ENCODE data around the gene CHMP2A.

DNA sequence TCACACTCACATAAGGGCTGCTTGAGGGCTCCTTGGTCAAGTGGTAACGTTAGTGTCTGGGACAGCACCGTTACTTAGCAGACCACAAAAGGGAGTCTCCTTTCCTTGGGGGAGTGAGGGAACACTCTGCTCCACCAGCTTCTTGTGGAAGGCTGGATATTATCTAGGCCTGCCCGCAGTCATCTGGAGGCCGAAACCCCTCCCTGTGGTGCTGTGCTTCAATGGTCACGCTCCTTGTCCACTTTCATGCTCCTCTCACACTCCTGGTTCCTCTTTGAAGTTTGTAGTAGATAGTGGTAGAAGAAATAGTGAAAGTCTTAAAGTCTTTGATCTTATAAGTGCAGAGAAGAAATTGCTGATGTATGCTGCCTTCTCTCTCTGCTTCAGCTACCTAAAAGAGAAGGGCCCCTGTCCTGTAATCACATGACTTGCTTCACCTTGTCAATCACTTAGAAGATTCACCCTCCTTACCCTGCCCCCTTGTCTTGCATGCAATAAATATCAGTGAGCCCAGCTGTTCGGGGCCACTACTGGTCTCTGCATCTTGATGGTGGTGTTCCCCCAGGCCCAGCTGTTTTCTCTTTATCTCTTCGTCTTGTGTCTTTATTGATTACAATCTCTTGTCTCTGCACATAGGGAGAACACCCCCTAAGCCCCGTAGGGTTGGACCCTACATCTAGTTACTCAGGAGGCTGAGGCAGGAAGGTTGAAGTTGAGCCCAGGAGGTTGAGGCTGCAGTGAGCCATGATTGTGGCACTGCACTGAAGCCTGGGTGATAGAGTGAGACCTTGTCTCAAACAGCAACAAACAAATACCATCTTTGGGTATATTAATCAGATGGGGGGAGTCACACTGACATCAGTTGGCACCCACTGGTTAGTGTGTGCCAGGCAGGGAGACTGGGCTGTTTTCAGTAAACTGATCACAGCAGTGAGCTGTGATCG is 29.9 kb upstream of the CHMP2A start:
- TF ChIP-seq, protein P1, sequence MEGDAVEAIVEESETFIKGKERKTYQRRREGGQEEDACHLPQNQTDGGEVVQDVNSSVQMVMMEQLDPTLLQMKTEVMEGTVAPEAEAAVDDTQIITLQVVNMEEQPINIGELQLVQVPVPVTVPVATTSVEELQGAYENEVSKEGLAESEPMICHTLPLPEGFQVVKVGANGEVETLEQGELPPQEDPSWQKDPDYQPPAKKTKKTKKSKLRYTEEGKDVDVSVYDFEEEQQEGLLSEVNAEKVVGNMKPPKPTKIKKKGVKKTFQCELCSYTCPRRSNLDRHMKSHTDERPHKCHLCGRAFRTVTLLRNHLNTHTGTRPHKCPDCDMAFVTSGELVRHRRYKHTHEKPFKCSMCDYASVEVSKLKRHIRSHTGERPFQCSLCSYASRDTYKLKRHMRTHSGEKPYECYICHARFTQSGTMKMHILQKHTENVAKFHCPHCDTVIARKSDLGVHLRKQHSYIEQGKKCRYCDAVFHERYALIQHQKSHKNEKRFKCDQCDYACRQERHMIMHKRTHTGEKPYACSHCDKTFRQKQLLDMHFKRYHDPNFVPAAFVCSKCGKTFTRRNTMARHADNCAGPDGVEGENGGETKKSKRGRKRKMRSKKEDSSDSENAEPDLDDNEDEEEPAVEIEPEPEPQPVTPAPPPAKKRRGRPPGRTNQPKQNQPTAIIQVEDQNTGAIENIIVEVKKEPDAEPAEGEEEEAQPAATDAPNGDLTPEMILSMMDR (conservative IDR thresholded peaks at IDR 0.05; ENCODE audit: low read length), result no peak
- no peak for TF ChIP-seq EZH2phosphoT487 (IDR thresholded peaks at IDR 0.05; ENCODE audit: borderline replicate concordance)

Data from Loucy (cell line).